ENCODE measurements around the gene NUB1.

DNA sequence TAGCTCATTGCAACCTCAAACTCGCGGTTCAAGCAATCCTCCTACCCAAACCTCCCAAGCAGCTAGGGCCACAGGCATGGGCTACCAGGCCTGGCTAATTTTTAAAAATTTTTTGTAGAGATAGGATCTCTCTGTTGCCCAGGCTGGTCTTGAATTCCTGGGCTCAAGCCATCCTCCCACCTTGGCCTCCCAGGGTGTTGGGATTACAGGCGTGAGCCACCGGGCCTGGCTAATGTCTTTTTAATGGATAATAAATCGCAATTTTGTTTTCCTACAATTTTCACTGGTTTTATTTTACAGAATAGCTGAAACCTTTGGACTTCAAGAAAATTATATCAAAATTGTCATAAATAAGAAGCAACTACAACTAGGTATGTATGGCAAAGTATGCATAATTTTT is 10.9 kb downstream of the NUB1 start:
- TF ChIP-seq GABPA (IDR thresholded peaks at IDR 0.05; ENCODE audit: low read depth) (no peak), JUND (IDR thresholded peaks at IDR 0.05) (no peak), POLR2AphosphoS5 (IDR thresholded peaks at IDR 0.05; ENCODE audit: low read depth, low read length) (no peak), MXI1 (IDR thresholded peaks at IDR 0.05; ENCODE audit: low read depth, low read length) (no peak), YY1 (IDR thresholded peaks at IDR 0.05; ENCODE audit: low read depth) (no peak), TCF12 (IDR thresholded peaks at IDR 0.05) (no peak), GATA2 (CRISPR knock-in tag; IDR thresholded peaks at IDR 0.05) (no peak), RFX5 (IDR thresholded peaks at IDR 0.05; ENCODE audit: low read length) (no peak)
- TF ChIP-seq, protein P1, sequence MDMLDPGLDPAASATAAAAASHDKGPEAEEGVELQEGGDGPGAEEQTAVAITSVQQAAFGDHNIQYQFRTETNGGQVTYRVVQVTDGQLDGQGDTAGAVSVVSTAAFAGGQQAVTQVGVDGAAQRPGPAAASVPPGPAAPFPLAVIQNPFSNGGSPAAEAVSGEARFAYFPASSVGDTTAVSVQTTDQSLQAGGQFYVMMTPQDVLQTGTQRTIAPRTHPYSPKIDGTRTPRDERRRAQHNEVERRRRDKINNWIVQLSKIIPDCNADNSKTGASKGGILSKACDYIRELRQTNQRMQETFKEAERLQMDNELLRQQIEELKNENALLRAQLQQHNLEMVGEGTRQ (IDR thresholded peaks at IDR 0.05; ENCODE audit: borderline replicate concordance, low read depth, low read length) = no peak
- TF ChIP-seq, protein P2, sequence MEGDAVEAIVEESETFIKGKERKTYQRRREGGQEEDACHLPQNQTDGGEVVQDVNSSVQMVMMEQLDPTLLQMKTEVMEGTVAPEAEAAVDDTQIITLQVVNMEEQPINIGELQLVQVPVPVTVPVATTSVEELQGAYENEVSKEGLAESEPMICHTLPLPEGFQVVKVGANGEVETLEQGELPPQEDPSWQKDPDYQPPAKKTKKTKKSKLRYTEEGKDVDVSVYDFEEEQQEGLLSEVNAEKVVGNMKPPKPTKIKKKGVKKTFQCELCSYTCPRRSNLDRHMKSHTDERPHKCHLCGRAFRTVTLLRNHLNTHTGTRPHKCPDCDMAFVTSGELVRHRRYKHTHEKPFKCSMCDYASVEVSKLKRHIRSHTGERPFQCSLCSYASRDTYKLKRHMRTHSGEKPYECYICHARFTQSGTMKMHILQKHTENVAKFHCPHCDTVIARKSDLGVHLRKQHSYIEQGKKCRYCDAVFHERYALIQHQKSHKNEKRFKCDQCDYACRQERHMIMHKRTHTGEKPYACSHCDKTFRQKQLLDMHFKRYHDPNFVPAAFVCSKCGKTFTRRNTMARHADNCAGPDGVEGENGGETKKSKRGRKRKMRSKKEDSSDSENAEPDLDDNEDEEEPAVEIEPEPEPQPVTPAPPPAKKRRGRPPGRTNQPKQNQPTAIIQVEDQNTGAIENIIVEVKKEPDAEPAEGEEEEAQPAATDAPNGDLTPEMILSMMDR (IDR thresholded peaks at IDR 0.05) = no peak

All from SK-N-SH (cell line).